ENCODE results near the gene MARCHF3.
"Not testable (repeated sequence)": the region's sequence is repeated elsewhere in the genome, so short reads cannot be mapped to it uniquely, and the experiment has no call there.

Gene MARCHF3

DNA sequence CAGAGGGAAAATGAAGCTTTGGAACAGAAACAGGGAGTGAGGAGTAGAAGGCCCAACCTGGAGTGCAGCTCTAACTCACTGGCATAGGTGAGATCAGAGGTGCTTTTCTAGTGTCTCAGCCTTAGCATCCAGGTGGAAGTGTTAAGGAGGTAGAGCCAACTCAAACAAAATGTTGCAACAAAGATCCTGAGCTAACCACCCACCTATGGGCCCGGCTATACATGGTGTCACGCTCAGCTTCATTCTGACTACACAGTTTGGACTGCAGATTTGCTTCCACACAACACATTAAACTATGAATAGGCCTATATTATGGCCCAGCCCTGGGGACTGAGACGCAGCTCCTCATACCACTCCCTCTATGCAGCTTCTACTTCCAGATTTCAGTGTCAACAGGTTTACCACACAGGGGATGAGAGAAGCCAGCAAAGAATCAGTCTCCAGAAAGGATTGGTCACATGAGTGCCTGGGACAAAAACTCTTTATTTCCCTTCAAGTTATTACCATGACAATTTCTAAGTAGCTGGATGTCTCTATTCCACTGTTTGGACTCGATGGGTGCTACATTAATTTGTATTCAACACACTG lies 34.0 kb upstream of the MARCHF3 start:
- Histone ChIP-seq H3K27me3 (ENCODE audit: control insufficient read depth in 1 of 2, insufficient read depth in 2 of 2, low read length in 2 of 2) (no peaks in the 10 kb centered on the region), H3K27ac (ENCODE audit: low read length) (no peak overlapping the region), H3K4me3 (ENCODE audit: low read length in 2 of 2) (no peak overlapping the region), H3K4me1 (ENCODE audit: control insufficient read depth, insufficient read depth, low read length) (no peaks in the 10 kb centered on the region), H3K9ac (ENCODE audit: low read length in 2 of 2) (no peak overlapping the region), H3K9me3 (ENCODE audit: control insufficient read depth in 2 of 2, low read length in 2 of 2) (no peaks in the 10 kb centered on the region), H3K36me3 (ENCODE audit: control insufficient read depth in 2 of 2, insufficient read depth in 2 of 2, low read length in 2 of 2) (peaks cover 0 to 2% of the 10 kb centered on the region in 2 donors)

DNA sequence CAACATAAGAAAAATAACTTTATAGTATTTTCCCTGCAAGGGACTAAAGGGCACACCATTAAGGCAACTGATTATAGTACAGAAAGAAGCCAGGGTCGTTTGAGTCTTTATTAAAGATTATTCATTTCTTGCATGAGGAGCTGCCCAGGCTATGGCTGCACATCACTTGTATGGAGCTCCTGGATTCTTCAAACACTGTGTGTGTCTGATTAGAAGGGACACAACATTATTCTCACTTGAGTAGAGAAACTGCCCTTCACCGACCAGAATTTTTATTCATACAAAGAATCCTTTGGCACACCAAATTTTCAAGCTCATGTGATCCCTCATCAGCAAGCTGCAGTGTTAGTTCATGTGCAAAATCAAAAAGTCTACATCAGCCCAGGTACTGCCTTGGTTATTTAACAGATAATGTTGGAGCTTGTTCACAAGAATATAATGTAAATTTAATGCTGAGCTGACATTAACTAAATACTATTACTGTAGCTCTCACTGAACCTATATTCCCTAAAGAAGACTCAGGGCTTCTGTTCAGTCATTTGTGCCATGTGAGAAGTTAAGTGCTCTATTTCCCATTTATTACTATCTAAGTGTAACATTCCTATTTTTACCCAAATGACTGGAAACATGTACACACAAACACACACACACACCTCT lies 33.0 kb upstream of the MARCHF3 start:
- no peak overlapping the region for H3K9ac ChIP-seq (ENCODE audit: low read length in 2 of 2)
- H3K9me3 ChIP-seq (ENCODE audit: control insufficient read depth in 2 of 2, low read length in 2 of 2) = no peaks in the 10 kb centered on the region
- H3K4me3 ChIP-seq (ENCODE audit: low read length in 2 of 2) = no peak overlapping the region
- no peaks in the 10 kb centered on the region for H3K27me3 ChIP-seq (ENCODE audit: control insufficient read depth in 1 of 2, insufficient read depth in 2 of 2, low read length in 2 of 2)
- H3K4me1 ChIP-seq (ENCODE audit: control insufficient read depth, insufficient read depth, low read length) = no peaks in the 10 kb centered on the region
- peaks cover 0 to 2% of the 10 kb centered on the region in 2 donors for H3K36me3 ChIP-seq (ENCODE audit: control insufficient read depth in 2 of 2, insufficient read depth in 2 of 2, low read length in 2 of 2)
- no peak overlapping the region for H3K27ac ChIP-seq (ENCODE audit: low read length)

DNA sequence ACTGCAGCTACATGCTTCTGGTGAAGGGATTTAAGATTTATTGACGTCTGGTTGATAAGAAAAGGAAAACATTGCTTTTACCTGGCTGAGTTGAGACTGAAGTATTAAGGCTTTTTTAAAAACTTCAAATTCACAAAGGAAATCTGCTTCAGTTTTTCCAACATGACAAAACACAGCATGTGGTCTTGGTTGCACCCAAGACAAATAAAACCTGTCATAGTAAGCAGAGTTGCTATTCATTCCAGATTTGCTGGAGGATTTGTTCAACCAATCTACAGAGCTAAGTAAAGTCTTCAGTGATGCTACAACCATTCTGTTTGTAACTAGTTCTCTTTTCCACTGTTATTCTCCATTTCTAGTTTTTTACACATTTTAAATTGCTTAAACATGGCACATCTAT lies 31.6 kb upstream of the MARCHF3 start:
- H3K27ac ChIP-seq (ENCODE audit: low read length) = no peak overlapping the region
- peaks cover 0 to 4% of the 10 kb centered on the region in 2 donors for H3K36me3 ChIP-seq (ENCODE audit: control insufficient read depth in 2 of 2, insufficient read depth in 2 of 2, low read length in 2 of 2)
- H3K27me3 ChIP-seq (ENCODE audit: control insufficient read depth in 1 of 2, insufficient read depth in 2 of 2, low read length in 2 of 2) = no peaks in the 10 kb centered on the region
- H3K9ac ChIP-seq (ENCODE audit: low read length in 2 of 2) = no peak overlapping the region
- no peak overlapping the region for H3K4me3 ChIP-seq (ENCODE audit: low read length in 2 of 2)
- H3K9me3 ChIP-seq (ENCODE audit: control insufficient read depth in 2 of 2, low read length in 2 of 2) = no peaks in the 10 kb centered on the region
- no peaks in the 10 kb centered on the region for H3K4me1 ChIP-seq (ENCODE audit: control insufficient read depth, insufficient read depth, low read length)

DNA sequence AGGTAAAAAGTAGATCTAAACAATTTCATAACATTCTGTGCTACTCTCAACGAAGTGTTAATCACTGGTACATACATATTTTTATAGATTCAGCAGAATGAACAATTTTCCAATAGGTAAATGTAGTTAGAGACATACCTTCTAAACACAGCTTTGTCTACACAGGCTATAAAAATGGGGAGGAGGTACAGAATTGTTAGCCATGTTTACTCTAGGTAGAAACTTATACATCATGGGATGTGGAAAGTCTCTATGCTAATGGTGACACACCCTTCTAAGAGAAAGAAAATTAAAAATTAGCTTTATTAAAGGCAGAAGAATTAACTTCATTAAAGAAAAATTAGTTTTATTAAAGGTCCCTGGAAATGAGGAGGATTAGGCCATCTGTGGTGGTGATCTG lies 31.2 kb upstream of the MARCHF3 start:
- Histone ChIP-seq H3K9me3 (ENCODE audit: control insufficient read depth in 2 of 2, low read length in 2 of 2) (no peaks in the 10 kb centered on the region), H3K27me3 (ENCODE audit: control insufficient read depth in 1 of 2, insufficient read depth in 2 of 2, low read length in 2 of 2) (no peaks in the 10 kb centered on the region), H3K9ac (ENCODE audit: low read length in 2 of 2) (no peak overlapping the region), H3K36me3 (ENCODE audit: control insufficient read depth in 2 of 2, insufficient read depth in 2 of 2, low read length in 2 of 2) (peaks cover 0 to 4% of the 10 kb centered on the region in 2 donors), H3K4me1 (ENCODE audit: control insufficient read depth, insufficient read depth, low read length) (no peaks in the 10 kb centered on the region), H3K4me3 (ENCODE audit: low read length in 2 of 2) (no peak overlapping the region), H3K27ac (ENCODE audit: low read length) (no peak overlapping the region)

DNA sequence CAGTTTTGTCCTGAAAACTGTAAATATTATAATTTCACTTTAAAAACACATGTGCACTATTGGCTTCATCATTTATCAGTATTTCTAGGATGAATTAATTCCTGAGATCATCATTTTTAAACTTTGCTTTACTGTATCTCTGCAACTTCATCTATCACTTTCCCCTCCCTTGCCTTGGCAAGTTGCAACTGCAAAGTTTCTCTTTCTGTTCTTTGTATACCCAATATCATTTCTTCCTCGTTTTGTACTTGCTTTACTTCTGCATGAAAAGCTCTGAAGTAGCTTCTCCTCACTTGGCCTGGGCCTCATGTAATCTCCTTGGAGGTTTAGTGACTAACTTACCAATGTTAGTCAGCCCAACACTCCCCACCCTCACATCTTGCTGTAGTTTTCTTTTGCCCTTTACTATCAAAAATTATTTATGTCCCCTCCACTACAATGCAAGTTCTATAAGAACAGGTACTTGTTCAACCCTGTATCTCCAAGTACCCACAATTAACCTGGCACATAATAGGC lies 30.2 kb upstream of the MARCHF3 start:
- H3K4me1 ChIP-seq (ENCODE audit: control insufficient read depth, insufficient read depth, low read length) = no peaks in the 10 kb centered on the region
- no peaks in the 10 kb centered on the region for H3K27me3 ChIP-seq (ENCODE audit: control insufficient read depth in 1 of 2, insufficient read depth in 2 of 2, low read length in 2 of 2)
- H3K27ac ChIP-seq (ENCODE audit: low read length) = no peak overlapping the region
- H3K4me3 ChIP-seq (ENCODE audit: low read length in 2 of 2) = no peak overlapping the region
- peaks cover 0 to 2% of the 10 kb centered on the region in 2 donors for H3K36me3 ChIP-seq (ENCODE audit: control insufficient read depth in 2 of 2, insufficient read depth in 2 of 2, low read length in 2 of 2)
- H3K9me3 ChIP-seq (ENCODE audit: control insufficient read depth in 2 of 2, low read length in 2 of 2) = no peaks in the 10 kb centered on the region
- no peak overlapping the region for H3K9ac ChIP-seq (ENCODE audit: low read length in 2 of 2)

DNA sequence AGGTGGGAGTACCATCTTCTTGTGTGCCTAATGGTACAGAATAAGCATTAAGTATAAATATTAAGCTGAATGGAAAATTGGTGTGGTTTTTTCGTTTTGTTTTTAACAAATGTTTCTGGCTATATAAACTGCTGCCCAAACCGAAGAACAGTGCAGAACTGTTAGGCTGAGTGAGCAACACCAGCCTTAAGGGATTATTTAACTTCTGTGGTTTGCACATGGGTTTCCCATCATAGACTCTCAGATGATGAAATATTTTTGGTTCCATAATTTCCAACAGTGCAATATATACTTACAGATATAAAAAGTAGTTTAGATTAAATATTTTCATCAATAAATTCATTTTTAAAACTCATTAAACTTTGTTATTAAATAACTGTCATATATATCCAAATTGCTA lies 26.5 kb upstream of the MARCHF3 start:
- Histone ChIP-seq H3K27ac (ENCODE audit: low read length) (no peak overlapping the region), H3K27me3 (ENCODE audit: control insufficient read depth in 1 of 2, insufficient read depth in 2 of 2, low read length in 2 of 2) (no peaks in the 10 kb centered on the region), H3K9me3 (ENCODE audit: control insufficient read depth in 2 of 2, low read length in 2 of 2) (no peaks in the 10 kb centered on the region), H3K9ac (ENCODE audit: low read length in 2 of 2) (no peak overlapping the region), H3K4me1 (ENCODE audit: control insufficient read depth, insufficient read depth, low read length) (no peaks in the 10 kb centered on the region), H3K4me3 (ENCODE audit: low read length in 2 of 2) (no peak overlapping the region), H3K36me3 (ENCODE audit: control insufficient read depth in 2 of 2, insufficient read depth in 2 of 2, low read length in 2 of 2) (peaks cover 0 to 2% of the 10 kb centered on the region in 2 donors)

DNA sequence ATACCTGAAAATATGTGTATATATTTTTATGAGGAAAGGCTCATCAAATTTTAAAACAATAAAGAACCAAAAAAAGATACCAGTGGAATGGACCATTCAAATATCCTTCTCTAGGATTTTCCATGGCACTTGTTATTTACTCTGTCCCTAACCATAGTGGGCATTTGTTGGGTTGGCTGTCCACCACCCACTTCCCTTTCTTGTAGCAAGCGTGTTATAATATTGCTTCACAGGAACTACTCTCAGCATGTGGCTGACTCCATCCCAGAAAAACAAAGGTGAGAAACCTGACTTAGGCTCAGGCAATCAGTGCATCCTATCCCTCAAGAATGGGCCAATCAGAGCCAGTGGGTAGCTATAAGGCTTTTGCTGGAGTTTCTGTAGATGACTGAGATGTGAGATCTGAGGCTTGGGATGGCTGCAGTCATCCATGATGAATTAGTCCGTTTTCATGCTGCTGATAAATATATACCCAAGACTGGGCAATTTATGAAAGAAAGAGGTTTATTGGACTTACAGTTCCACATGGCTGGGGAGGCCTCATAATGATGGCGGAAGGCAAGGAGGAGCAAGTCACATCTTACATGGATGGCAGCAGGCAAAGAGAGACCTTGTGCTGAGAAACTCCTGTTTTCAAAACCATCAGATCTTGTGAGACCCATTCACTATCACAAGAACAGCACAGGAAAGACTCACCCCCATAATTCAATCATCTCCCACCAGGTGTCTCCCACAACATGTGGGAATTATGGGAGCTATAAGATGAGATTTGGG lies 25.7 kb upstream of the MARCHF3 start:
- Histone ChIP-seq H3K9me3 (ENCODE audit: control insufficient read depth in 2 of 2, low read length in 2 of 2) (no peaks in the 10 kb centered on the region), H3K9ac (ENCODE audit: low read length in 2 of 2) (no peak overlapping the region), H3K4me1 (ENCODE audit: control insufficient read depth, insufficient read depth, low read length) (no peaks in the 10 kb centered on the region)

DNA sequence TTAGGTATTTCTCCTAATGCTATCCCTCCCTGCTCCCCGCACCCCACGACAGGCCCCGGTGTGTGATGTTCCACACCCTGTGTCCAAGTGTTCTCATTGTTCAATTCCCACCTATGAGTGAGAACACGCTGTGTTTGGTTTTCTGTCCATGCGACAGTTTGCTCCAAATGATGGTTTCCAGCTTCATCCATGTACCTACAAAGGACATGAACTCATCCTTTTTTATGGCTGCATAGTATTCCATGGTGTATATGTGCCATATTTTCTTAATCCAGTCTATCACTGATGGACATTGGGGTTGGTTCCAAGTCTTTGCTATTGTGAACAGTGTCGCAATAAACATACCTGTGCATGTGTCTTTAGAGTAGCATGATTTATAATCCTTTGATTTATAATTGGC lies 23.2 kb upstream of the MARCHF3 start:
- H3K27me3 ChIP-seq (ENCODE audit: control insufficient read depth in 1 of 2, insufficient read depth in 2 of 2, low read length in 2 of 2); H3K36me3 ChIP-seq (ENCODE audit: control insufficient read depth in 2 of 2, insufficient read depth in 2 of 2, low read length in 2 of 2); H3K9ac ChIP-seq (ENCODE audit: low read length in 2 of 2); H3K4me3 ChIP-seq (ENCODE audit: low read length in 2 of 2); H3K27ac ChIP-seq (ENCODE audit: low read length); H3K9me3 ChIP-seq (ENCODE audit: control insufficient read depth in 2 of 2, low read length in 2 of 2); H3K4me1 ChIP-seq (ENCODE audit: control insufficient read depth, insufficient read depth, low read length): not testable (repeated sequence)

More for the DNA sequence above, 25.7 kb upstream of the MARCHF3 start:
- Histone ChIP-seq H3K27me3 (ENCODE audit: control insufficient read depth in 1 of 2, insufficient read depth in 2 of 2, low read length in 2 of 2) (no peaks in the 10 kb centered on the region), H3K27ac (ENCODE audit: low read length) (no peak overlapping the region), H3K36me3 (ENCODE audit: control insufficient read depth in 2 of 2, insufficient read depth in 2 of 2, low read length in 2 of 2) (peaks cover 0 to 2% of the 10 kb centered on the region in 2 donors), H3K4me3 (ENCODE audit: low read length in 2 of 2) (no peak overlapping the region)

DNA sequence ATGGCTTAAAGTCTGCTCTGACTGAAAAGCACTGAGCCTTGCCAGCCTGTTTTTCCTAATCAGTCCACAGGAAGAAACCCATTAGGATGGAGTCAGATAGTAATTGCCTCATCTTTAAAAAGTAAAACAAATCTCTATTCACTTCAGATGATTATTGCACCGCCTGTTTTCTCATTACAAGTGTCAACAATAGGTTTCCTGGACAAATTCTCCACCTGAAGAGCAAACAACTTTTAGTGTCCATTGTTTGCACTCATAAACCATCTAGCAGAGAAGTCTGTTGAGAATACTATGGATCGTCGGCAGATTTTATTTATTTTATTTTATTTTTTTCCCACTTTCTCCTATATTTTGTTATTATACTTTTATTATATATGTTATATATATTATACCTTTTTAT lies 22.7 kb upstream of the MARCHF3 start:
- Histone ChIP-seq H3K27me3 (ENCODE audit: control insufficient read depth in 1 of 2, insufficient read depth in 2 of 2, low read length in 2 of 2) (no peaks in the 10 kb centered on the region), H3K4me3 (ENCODE audit: low read length in 2 of 2) (no peak overlapping the region), H3K9ac (ENCODE audit: low read length in 2 of 2) (no peak overlapping the region), H3K36me3 (ENCODE audit: control insufficient read depth in 2 of 2, insufficient read depth in 2 of 2, low read length in 2 of 2) (peaks cover 2% of the 10 kb centered on the region in 2 donors), H3K27ac (ENCODE audit: low read length) (no peak overlapping the region), H3K4me1 (ENCODE audit: control insufficient read depth, insufficient read depth, low read length) (no peaks in the 10 kb centered on the region), H3K9me3 (ENCODE audit: control insufficient read depth in 2 of 2, low read length in 2 of 2) (no peaks in the 10 kb centered on the region)

DNA sequence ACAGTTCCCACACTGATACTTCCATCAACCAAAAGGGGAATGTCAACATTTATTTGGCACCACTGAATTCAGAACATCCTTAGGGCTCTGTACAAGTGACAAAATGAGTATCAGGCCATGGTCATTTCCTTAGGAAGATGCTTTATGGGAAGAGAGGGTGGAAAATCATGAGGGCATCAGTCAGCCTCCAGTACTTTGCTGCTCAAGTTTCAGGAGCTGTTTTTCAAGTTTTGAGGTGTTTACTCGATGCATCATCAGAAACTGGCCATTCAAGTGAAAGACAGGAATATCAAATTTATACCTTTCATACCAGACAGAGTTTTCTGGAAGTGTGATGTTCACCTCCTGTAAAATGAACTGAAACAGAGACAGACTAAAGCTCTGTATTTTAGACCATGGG lies 21.2 kb upstream of the MARCHF3 start:
- Histone ChIP-seq H3K36me3 (ENCODE audit: control insufficient read depth in 2 of 2, insufficient read depth in 2 of 2, low read length in 2 of 2) (peaks cover 0 to 2% of the 10 kb centered on the region in 2 donors), H3K4me1 (ENCODE audit: control insufficient read depth, insufficient read depth, low read length) (no peaks in the 10 kb centered on the region), H3K27me3 (ENCODE audit: control insufficient read depth in 1 of 2, insufficient read depth in 2 of 2, low read length in 2 of 2) (no peaks in the 10 kb centered on the region), H3K9ac (ENCODE audit: low read length in 2 of 2) (no peak overlapping the region), H3K27ac (ENCODE audit: low read length) (no peak overlapping the region), H3K4me3 (ENCODE audit: low read length in 2 of 2) (no peak overlapping the region), H3K9me3 (ENCODE audit: control insufficient read depth in 2 of 2, low read length in 2 of 2) (no peaks in the 10 kb centered on the region)

Data from stomach smooth muscle (tissue), 2 donors.